HT1080 (cell line): ENCODE measurements around the gene OBSCN. TPM values are rescaled to one million over a fixed set of nuclear protein-coding genes. Genes with fewer than 3 reads are reported as not detected.

ENCODE experiments used
- DNase-seq: peaks from one replicate; pipeline ENCODE4 v3.0.0-alpha.2; 2015; ENCODE audit warnings: low read depth
- total RNA-seq: library from RNA; depleted of rRNA; stranded (reverse); fragments of >200 nt; shearing (Covaris generic); gene quantifications from 2 replicates; pipeline ENCODE4 v1.2.3, GENCODE V29; 2014

OBSCN gene
- total RNA-seq, 1 experiment from 2014 or later, result 0.66 TPM

DNA sequence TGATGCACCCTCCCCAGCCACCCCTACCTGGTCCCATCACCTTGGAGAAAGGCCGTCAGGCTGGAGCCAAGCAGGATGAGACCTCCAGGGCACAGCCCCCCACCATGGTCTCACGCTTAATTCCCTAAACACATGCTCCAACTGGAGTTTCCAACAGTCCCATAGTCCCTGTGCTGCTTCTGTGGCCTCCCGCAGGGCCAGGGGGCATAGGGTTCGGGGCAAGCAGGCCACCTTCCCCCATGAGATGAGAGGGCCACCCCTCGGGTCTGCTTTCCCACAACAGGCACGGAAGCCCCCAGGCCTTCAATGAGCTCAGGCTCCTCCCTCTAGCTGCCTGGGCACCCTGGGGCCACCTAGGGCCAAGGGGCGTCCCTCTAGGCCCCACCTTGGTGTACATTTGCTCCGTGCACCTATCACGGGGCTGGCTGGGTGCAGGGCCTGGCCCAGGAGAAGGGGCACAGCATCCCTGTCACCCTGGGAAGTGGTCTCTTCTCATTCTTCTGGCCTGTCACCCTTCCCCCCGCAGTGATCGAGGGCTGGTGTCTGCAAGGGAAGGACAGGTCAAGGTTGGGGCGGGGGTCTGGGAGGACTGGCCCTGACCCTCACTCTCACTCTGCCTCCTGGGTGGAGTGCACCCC, 156.3 kb downstream of the OBSCN start:
- DNase-seq, result no peak

DNA sequence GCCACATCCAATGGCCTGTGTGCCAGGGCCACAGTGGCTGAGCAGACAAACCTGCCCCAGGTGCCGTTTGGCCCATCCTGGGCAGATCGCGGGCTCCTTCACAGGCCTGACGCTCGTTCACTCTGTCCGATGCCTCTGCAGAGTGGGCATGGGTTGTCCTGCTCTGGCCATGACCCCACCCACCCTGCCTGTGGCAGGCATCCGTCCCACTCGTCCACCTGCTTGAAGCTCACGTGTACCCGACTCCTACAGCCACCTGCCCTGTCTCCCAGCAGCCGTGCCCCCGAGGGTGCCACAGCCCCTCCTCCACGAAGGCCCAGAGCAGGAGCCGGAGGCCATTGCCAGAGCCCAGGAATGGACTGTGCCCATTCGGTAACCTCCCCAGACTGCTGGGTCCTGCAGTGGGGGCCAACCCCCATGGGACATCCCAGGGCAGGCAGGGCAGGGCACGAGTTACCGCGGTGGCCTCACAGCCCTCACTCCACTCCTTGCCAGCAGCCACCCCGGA, 156.9 kb downstream of the OBSCN start:
- DNase-seq, result no peak

GRCh38 chr1:228365271-228366061, 157.6 kb downstream of the OBSCN start:
- DNase-seq, result no peak

GRCh38 chr1:228366062-228366865, 158.4 kb downstream of the OBSCN start:
- DNase-seq, result no peak

DNA sequence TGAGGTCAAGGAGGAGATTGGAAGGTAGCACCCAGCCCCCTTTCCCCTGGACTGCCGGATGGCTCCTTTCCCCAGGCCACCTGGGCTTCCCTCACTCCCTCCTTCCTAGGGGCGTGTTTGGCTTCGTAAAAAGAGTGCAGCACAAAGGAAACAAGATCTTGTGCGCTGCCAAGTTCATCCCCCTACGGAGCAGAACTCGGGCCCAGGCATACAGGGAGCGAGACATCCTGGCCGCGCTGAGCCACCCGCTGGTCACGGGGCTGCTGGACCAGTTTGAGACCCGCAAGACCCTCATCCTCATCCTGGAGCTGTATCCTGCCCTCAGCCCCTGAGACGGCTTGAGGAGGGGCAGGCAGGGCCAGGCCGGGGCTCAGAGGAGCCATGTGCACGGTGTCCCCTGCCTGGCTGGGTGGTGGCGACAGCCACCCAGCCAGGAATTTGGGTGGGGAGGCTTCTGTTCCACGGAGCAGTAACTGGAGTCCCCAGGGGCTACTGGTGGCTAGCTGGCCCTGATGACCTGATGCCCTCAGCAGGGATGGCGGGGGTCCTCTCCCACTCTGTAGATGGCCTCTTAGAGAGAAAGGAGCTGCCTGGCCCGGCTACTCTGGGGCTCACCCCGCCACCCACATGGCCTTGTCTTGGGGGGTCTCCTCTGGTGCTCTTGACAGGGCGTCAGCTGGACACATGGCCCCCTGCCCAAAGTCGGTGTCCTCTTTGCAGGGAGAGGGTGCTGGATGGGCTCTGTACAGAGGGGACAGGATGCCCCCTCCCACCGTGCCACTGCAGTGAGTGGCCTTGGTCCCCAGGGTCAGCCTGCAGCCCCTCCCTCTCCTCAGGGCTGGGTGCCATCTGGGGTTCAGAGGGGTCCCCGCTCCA, 159.3 kb downstream of the OBSCN start:
- DNase-seq, result no peak

- no peak for DNase-seq
Measured at GRCh38 chr1:228367798-228368791, 160.3 kb downstream of the OBSCN start.

- DNase-seq, result no peak
Measured at GRCh38 chr1:228368801-228369607, 161.2 kb downstream of the OBSCN start.

DNA sequence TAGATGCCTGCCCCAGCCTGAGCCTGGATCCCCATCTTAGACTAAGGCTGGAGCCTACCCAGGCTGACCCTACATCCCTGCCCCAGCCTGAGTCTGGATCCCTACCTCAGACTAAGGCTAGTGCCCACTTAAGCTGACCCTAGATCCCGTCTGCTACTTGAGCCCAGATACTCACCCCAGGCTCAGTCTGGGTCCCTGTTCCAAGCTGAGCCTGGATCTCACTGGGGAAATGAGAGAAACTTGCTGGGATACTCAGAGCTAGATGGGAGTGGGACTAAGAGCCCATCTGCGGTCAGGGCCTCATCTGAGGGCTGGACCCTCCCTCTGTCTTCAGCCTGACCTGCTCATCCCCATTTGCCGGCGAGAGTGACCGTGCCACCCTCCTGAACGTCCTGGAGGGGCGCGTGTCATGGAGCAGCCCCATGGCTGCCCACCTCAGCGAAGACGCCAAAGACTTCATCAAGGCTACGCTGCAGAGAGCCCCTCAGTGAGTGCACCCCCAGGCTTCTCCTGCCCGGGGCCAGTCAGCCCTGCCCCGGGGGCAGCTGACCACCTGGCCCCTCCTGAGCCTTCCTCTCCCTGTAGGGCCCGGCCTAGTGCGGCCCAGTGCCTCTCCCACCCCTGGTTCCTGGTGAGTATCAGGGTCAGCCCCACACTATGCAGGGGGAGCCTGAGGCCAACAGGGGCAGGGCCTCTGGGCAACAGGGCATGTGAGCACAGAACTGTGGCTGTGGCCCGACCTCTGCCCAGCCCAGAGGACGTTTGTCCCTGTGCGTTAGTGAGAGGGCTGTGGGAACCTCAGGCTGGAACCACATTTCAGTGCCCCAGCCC, 162.0 kb downstream of the OBSCN start:
- no peak for DNase-seq

DNA sequence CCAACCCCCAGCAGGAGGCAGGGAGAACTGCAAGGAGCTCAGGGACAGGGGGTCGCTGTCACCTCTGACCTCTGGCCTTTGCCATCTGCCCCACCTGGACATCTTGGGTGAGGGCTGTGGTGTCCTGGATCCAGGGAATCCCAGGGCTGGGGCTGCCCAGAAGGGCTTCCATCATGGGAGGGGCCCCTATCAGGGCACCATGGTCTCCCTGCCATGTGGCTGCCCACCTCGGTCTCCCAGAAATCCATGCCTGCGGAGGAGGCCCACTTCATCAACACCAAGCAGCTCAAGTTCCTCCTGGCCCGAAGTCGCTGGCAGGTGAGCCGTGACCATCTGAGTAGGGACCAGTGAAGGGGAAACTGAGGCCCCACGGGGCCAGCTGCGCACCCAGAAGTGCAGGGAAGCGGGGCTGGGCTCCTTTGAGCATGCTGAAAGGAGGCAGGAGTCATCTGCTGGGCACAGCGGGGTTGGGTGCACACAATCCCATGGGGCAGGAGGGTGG, 162.6 kb downstream of the OBSCN start:
- no peak for DNase-seq

DNA sequence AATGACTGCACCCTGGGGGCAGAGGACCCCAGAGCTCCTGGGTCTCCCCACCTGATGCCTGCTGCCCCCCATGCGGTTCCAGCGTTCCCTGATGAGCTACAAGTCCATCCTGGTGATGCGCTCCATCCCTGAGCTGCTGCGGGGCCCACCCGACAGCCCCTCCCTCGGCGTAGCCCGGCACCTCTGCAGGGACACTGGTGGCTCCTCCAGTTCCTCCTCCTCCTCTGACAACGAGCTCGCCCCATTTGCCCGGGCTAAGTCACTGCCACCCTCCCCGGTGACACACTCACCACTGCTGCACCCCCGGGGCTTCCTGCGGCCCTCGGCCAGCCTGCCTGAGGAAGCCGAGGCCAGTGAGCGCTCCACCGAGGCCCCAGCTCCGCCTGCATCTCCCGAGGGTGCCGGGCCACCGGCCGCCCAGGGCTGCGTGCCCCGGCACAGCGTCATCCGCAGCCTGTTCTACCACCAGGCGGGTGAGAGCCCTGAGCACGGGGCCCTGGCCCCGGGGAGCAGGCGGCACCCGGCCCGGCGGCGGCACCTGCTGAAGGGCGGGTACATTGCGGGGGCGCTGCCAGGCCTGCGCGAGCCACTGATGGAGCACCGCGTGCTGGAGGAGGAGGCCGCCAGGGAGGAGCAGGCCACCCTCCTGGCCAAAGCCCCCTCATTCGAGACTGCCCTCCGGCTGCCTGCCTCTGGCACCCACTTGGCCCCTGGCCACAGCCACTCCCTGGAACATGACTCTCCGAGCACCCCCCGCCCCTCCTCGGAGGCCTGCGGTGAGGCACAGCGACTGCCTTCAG, 163.3 kb downstream of the OBSCN start:
- DNase-seq, result no peak

- no peak for DNase-seq
Measured at GRCh38 chr1:228371741-228372182, 163.9 kb downstream of the OBSCN start.

DNA sequence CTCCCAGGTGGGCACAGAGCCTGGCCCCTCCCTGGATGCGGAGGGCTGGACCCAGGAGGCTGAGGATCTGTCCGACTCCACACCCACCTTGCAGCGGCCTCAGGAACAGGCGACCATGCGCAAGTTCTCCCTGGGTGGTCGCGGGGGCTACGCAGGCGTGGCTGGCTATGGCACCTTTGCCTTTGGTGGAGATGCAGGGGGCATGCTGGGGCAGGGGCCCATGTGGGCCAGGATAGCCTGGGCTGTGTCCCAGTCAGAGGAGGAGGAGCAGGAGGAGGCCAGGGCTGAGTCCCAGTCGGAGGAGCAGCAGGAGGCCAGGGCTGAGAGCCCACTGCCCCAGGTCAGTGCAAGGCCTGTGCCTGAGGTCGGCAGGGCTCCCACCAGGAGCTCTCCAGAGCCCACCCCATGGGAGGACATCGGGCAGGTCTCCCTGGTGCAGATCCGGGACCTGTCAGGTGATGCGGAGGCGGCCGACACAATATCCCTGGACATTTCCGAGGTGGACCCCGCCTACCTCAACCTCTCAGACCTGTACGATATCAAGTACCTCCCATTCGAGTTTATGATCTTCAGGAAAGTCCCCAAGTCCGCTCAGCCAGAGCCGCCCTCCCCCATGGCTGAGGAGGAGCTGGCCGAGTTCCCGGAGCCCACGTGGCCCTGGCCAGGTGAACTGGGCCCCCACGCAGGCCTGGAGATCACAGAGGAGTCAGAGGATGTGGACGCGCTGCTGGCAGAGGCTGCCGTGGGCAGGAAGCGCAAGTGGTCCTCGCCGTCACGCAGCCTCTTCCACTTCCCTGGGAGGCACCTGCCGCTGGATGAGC, 164.5 kb downstream of the OBSCN start:
- no peak for DNase-seq

DNA sequence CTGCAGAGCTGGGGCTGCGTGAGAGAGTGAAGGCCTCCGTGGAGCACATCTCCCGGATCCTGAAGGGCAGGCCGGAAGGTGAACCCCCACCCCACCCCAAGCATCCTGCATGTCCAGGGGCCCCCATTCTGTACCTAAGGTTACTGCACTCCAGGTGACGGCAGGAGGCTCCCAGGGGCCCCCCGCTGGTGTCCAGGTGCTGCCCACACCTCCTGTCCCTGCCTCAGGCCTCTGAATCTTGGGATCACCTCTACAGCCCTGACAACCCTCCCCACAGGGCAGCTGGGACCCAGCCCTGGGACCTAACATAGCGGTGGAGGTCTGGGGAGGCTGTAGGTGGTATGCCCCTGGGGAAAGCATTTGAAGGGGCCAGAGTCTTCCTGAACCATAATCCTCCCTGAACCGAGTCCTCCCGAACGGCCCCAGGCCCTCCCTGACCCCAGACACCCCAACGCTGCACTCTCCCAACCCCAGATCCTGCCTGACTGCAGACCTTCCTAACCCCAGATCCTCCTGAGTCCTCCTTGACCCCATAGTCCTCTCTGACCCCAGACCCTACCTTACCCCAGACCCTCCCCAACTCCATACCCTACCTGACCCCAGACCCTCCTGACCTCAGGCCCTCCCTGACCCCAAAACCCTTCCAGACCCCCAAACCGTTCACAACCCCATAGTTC, 165.3 kb downstream of the OBSCN start:
- no peak for DNase-seq

- DNase-seq, result no peak
Measured at GRCh38 chr1:228373681-228374571, 166.1 kb downstream of the OBSCN start.
